ENCODE results near the gene TNS1. TPM values are rescaled to one million over a fixed set of nuclear protein-coding genes. Genes with fewer than 3 reads are reported as not detected.
A peak's percentile ranks its signal among the peaks of the same experiment; 100 is the strongest.

The TNS1 gene
- total RNA-seq, 1 donor, result 39.0 TPM

DNA sequence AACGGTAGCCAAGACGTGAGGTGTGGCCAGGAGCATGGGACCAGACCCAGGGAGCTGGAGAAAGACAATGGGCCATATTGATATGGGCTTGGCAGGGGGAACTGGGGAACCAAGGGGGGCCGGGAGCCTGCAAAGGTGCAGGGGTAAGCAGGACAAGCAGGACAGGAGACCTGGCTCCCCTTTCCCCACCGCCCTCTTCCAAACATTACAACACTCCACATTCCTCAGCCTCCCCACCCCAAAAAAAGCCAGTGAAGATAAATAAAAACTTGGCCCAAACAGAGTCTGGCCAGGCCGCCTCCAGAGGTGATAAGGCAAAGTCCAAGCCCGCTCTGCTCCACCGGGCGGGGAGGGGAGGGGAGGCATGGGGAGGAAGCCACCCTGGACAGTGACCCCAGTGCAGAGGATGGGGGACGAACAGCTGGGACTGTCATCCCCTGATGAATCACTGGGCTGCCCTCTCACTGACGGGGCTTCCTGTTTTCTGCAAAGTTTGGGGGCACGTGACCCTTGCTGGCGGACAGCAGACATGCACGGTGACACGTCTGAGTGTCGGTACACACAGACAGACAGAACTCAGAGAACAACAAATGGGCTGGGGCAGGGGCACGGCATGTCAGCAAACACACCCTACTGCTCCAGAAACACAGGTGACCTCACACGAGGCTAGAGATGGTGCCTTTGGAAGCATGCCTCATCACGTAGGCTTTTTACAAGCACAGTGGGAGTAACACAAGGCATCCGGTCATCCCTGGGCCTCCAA, 100.2 kb downstream of the TNS1 start:
- DNase-seq (ENCODE audit: low read depth in 2 of 3, low spot score in 2 of 3), result peak in 2 of 3 donors; percentile 75 to 83

DNA sequence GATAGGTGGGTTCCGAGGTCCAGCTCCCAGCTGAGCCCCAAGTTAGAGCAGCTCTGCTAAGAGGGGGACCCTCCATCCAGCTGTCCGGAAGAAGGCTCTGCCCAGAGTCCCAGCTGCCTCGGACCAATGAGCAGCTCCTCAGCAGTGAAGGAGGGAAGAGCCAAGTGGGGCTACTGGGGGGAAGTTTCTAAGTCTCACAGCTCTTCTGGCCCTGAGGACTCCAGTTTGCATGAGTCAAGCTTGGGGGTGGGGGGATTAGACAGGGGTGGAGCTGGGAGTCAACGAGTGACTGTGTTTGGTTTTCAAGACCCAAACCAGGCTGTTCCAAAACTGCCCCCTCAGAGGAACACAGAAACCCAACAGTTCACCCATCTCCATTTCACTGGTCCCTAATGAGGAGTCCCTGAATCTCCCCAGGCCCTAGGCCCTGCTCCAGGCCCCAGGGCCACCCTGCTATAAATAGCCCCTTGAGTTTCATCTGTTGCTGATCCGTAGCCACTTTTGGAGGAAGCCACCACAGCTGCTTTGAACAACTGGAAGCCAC, 100.9 kb downstream of the TNS1 start:
- DNase-seq (ENCODE audit: low read depth in 2 of 3, low spot score in 2 of 3), result peak in 2 of 3 donors; percentile 45 to 50

DNA sequence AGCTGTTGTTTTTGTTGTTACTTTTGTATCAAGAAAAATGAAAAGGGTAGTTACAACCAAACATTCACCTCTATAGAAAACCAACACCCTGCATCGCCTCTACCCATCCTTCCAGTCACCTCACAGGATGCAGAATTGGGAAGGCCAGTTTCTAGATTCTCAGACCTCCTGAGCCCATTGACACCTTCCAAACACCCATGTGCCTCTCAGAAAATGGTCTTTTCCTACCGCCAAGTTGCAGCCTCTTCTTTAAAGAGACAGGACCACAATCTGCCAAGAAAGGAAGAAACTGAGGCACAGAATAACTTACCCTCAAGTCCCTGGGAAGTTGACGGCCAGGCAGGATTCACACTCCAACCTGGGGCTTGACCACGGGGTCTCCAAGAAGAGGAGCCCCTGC, 101.4 kb downstream of the TNS1 start:
- no peak for DNase-seq (ENCODE audit: low read depth in 2 of 3, low spot score in 2 of 3)

DNA sequence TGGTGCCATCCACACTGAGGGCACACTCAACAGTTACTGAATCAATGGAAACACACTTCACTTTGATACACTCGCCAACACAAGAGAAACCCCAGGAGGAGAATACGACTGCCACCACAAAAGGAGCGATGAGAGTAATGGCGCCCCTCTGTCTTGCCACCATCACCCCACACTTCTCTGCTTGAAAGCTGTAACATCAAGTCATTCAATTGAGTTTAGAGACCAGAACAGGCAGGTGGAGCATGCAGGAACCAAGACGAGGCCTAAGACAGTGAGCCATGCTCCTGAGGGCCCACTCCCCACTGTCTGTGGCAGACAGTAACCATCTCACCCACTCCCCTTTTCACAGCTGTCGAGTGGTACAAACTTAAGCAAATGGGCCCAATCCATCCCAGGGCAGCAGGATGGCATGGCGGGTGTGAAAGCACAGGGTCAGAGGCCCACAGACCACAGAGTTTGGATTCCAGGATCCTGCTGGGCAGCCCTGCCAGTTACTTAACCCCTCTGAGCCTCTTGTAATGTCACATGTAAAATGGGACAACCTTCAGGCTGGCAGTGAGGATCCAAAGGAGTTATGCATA, 101.9 kb downstream of the TNS1 start:
- no peak for DNase-seq (ENCODE audit: low read depth in 2 of 3, low spot score in 2 of 3)

DNA sequence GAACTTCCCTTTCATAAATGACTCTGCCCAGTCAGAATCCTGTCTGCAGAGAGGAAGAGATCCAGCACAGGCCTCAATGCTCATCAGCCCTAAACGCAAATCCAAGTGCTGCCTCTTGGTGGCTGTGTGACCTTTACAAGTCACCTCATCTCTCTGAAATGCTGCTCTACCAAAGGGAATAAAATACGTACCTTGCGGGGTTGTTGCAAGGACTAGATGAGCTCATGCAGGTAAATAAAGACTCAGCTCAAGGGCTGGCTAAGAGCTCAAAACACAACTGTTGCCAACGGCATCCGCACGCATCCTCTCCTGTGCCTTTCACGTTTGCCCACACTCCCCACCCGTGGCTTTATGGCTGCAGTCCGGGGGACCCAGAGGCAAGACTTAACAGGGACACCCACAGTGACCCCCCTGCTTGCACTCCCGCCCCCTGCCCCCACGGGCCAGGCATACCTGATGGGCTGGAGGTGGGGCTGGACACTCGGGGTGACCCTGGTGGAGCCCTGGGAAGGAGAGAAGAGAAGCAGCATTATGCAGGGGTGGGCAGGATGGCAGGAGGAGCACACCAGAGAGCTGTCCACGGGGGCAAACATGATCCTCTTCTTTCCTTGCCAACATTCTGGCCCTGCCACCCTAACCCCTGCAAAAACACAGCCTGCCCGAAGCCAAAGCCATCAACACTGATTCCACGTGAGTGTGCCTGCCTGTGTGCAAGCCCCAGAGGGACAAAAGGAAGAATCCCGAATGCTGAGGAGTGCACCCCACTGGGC, 102.6 kb downstream of the TNS1 start:
- peak in 1 of 3 donors; percentile 16 for DNase-seq (ENCODE audit: low read depth in 2 of 3, low spot score in 2 of 3)

DNA sequence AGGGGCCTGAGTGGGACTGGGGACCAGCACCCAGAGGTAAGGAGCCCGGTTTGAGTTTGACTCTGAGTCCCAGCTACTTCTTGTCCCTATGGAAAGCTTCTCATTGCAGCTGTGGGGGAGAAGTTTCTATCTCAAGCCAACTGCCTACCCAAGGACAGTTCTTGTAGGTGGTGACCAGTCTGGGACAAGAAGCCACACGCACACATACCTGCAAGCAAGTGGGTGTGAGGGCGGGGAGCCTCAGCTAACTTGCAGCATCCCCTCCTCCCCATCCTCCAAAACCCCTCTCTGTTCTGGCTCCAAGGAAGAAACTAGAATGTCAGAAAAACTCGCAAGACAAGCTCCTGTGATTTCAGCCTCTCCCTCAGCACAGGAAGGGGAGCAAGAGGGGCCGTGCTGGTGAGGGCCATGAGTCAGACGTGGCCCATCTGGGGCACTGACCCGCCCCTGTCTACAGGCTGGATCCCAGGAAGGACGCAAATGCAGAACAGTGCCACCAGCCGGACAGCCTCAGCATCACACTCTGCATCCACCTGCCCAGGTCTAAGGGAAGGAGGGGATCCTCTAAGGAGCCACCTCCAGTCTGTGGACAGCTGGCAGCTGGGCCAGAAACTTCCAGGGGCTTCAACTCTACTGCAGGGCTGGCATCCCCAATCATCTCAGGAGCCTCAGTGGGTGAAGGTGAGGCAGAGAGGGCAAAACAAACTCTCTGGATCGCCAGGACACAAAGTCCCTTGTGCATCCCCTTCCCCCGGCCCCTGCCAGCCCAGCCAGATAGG, 103.4 kb downstream of the TNS1 start:
- no peak for DNase-seq (ENCODE audit: low read depth in 2 of 3, low spot score in 2 of 3)

DNA sequence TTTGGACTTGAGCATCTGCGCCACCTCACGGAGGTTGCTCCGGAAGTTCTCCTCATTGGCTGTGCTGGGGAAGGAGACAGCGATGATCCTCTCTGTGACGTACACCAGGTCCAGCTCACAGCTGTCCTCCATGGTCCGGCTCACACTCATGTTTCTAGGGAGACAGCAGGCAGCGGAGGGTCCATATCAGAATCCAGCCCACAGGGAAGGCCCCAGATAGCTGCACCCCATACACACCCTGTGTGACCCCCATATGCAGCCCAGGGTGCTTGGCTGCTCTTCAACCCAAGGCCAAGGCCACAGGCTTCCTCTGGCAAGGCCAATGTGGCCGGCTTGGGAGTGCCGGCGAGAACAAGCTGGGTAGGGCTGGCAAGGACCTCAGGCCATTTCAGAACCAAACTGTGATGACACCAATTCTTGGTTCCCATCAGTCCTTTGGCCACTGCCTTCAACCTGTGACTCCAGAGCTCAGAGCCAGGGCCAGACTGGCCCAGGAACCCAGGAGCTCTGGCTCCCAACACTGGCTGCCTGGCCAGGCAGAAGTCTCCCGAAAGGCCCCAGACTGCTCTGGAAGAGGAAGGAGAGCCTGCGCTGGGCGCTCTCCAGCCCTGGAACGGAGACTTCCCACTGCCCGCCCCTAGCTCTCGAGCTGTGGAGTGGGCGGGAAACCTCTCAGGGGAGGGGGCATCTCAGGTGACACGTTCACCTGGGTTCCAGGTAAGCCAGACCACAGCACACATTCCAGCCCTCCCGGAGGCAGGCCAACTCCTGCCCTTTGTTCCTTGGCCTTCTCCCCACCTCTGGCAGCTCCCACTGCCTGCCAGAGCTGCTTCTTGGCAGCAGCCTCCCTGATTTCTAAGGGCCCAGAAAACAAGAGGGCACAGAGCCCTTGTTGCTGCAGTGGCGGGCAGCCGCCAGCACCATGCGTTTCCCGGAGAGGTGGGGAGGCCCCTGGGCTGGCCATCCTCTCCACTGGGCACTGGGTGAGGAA, 104.7 kb downstream of the TNS1 start:
- no peak for DNase-seq (ENCODE audit: low read depth in 2 of 3, low spot score in 2 of 3)

DNA sequence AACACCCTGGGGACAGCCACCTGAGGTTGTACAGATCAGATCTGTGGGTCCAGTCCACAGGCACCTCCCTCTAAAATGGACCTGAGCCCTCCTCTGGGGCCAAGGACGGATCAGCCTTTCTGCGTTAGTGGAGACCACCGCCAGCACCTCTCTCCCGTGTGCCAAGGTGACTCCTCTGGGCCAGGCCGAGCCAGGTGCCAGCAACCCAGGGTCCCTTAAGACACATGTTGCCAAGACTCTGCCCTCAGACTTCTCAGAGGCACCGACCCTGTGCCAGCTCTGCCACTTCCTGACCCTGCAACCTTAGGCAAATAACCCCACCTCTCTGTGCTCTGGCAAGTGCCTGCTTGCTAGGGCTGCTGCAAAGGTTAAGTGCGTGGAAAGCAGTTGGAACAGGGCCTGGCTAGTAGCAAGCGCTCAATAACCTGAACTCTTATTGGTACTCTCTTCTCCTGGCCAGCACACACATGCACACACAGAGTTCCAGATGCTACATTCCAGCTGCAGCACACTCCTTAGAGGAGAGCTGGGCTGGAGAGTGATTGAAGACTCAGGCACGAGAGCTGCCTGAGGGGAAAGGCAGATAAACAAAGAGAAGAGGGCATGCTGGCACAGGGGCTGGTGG, 105.6 kb downstream of the TNS1 start:
- no peak for DNase-seq (ENCODE audit: low read depth in 2 of 3, low spot score in 2 of 3)

DNA sequence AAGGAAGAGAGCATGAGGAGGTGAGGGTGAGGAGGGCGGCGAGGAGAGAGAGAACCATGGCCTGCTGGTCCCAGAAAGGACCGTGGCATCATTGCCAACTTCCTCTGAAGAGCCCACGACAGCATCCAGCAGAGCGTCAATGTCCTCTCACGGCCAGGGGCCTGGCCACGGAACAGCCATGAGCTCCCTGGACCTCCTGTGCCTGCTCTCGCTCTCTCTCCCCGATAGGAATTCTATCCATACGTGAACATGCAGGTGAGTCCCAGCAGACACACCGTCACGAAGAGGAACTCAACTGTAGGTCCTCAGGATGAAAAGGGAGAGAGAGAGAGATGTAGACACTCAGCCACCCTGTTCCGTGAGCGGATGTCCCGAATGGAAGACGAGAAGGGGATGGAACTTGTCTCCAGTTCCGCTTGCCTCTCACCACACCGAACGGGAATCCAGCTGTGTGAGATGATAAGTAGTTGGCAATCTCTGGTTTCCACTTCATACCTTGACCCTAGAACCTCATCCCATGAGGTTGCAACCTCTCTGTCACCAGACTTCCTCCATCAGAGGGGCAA, 107.6 kb downstream of the TNS1 start:
- DNase-seq (ENCODE audit: low read depth in 2 of 3, low spot score in 2 of 3), result no peak

DNA sequence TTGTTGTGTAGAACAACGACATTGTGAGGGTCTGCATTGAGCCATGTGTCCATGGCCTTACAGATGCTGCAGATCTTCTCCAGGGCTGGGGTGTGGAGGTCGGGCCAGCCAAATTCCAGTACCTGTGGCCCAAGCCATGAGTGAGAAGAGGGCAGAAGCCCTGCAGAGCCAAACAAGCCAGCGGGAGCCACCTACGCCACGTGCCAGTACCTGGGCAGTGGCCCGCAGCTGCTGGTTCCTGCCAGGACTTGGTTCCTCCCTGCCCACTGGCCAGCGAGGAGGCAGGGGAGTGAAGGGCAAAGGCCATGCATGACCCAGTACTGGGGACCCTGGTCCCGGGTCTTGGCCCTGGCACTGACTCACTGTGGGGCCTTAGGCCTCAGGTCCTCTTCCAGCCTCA, 109.4 kb downstream of the TNS1 start:
- no peak for DNase-seq (ENCODE audit: low read depth in 2 of 3, low spot score in 2 of 3)

DNA sequence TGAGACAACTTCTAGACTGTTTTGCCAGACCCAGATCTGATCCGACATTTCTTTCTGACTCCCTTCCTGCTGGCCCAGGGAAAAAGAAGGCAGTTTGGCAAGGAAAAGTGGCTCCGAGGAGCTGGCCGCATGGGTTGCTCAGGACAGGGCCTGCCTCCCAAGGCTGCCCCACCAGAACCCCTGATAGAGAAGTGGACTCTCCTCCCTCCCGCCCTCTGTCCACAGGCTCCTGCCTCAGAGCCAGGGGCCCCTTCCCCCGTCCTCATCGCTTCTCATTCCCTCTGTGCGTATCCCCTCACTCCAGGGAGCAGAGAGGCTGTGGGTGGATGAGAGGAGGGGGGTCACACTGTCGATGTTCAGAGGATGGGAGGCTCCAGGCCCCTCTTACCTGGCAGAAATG, 110.2 kb downstream of the TNS1 start:
- DNase-seq (ENCODE audit: low read depth in 2 of 3, low spot score in 2 of 3), result no peak

DNA sequence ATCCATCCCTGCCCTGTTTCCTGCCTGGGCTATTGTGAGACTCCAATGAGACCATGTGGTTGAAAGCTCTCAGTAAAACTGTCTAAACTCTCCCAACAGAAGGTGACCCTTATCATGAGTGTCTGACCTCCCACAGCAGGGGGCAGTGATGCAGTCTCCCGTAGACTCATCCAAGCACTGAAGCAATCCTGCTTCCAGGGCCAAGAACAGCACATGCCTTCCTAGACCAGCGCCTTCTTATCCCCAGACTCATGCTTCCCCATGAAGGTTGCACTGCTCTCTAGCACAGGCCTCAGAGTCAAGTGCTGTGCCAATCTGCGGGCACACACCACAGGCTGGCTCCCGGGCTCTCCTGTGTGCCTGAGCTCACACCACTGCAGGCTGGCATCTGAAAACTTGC, 112.3 kb downstream of the TNS1 start:
- peak in 1 of 3 donors; percentile 20 for DNase-seq (ENCODE audit: low read depth in 2 of 3, low spot score in 2 of 3)

DNA sequence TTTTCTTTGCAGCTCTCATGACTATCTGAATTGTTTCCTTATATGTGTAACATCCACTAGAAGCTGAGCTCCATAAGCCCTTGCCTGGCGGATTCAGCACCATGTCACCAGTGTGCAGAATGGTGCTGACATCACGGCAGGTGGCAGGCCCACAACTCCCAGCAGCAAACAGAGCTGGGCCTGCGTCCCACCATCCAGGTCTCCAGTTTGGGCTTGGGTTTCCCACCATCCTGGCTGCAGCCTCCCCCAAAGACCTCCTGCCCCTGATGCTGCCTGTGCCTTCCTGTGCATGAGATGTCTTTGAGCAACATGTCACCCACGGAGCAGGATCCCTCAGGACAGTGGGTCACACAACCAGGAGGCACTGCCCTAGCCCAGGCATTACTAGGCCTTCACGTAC, 113.1 kb downstream of the TNS1 start:
- DNase-seq (ENCODE audit: low read depth in 2 of 3, low spot score in 2 of 3), result no peak

DNA sequence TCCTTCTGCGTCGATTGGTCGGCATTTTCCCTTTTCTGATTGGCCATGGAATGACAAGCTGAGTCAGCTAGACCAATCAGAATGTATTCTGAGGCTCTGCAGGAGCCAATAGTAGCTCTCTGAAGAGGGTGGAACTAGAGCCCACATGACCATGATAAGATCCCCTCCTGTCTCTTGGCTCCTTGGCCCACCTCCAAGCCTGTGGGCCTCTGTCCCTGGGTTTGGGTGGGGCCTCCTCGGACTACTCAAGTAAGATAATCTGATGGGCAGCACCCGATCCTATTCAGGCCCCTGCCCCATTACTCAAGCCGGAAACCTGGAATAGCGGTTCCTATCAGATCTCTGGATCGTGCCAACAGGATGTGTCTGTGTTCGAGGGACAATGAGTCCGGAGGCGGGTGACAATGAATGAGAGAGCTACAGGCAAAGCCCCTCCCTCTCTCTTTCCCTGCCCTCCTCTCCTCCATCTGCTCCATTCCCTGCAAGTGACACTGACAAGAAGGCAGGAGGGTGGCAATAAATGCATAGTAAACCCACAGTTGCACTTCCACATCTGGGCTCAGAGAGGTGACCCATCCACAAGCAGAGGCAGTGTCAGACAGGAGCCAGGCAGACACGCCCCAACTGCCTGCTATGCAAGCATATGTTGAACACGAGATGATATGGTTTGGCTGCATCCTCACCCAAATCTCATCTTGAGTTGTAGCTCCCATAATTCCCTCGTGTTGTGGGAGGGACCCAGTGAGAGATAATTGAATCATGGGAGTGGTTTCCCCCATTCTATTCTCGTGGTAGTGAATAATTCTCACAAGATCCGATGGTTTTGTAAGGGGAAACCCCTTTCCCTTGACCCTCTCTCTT, 114.7 kb downstream of the TNS1 start:
- DNase-seq (ENCODE audit: low read depth in 2 of 3, low spot score in 2 of 3), result no peak

DNA sequence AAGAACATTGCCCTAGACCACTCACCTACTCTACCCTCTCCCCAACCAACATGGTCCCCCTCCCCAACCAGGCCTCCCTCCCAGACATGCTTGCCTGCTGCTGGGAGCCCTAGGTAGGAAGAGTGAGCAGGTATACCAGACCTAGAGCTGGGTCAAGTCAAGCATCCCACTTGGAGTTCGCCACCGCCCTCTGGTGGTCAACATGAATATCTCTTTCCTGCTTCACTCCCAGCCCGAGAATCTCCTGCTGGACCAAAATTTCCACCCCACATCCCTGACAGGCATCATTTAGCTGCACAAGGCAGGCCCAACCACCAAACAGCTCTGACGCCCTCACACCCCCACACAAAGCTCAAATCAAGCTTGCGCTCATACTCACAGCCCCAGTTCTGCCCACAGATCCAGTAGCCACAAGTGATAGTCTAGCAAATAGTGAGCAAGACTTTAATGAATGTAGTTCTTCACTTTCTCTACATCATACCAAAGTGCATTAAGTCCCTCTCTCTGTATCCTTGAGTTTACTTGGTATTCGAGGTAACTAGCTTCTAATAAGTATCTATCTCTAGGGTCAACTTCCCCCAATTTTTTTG, 116.0 kb downstream of the TNS1 start:
- peak; percentile 21 to 80 (median 70) for DNase-seq (ENCODE audit: low read depth in 2 of 3, low spot score in 2 of 3)

DNA sequence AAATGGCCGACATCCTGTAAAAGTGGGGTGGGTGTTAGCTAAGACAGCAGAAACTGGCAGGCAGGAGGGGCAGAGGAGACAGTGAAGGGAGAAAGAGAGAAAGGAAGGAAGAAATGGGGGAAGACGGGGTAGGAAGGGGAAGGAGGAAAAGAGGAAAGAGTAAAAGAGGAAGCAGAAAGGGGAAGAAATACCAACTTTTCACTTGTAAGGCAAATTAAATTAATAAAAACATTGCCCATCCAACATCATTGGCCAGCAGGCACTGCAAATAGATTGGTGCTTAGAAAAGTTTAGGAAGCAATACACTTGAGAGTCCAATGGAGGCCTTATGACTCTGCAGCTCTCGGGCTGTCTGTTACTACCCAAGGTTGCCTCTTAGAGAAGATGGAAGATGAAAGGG, 116.7 kb downstream of the TNS1 start:
- DNase-seq (ENCODE audit: low read depth in 2 of 3, low spot score in 2 of 3), result no peak

DNA sequence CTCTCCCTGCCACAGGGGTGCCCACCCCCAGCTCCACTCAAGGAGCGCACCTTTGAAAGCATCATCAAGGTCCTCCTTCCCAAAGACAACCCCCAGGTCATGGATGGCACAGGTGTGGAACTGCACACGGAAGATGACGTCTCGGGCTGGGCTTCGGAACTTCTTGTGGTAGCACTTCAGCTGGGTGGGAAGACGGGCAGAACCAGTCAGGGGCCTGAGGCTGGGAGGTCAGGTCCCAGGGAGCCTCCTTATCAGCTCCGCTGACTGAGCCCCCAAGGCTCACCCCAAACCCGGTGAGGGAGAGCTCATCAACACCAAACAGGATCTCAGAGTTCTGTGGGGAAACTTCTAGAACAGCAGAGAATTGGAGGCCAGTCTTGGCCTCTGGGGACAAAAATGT, 117.8 kb downstream of the TNS1 start:
- no peak for DNase-seq (ENCODE audit: low read depth in 2 of 3, low spot score in 2 of 3)

All from hematopoietic multipotent progenitor cell (in vitro differentiated cells).